KOPT-K1 (cell line): ENCODE results near the gene GRAMD1B.
"Not testable (repeated sequence)": the region's sequence is repeated elsewhere in the genome, so short reads cannot be mapped to it uniquely, and the experiment has no call there.

Experiments used
- H3K27ac ChIP-seq: fragments of 200-600 bp; sonication (generic); 2 replicates; pipeline ENCODE4 v1.5.1; 2016; ENCODE audit warnings: antibody characterized with exemption, mild to moderate bottlenecking, low read depth, low read length; ENCODE audit not compliant: poor library complexity, severe bottlenecking
- H3K36me3 ChIP-seq: fragments of 200-600 bp; sonication (generic); 2 replicates; pipeline ENCODE4 v1.5.1; 2017; ENCODE audit warnings: antibody characterized with exemption, mild to moderate bottlenecking, low read length, moderate library complexity; ENCODE audit not compliant: insufficient read depth
- H3K9me3 ChIP-seq: fragments of 200-600 bp; sonication (generic); 2 replicates; pipeline ENCODE4 v1.5.1; 2017; ENCODE audit warnings: antibody characterized with exemption, low read length, mild to moderate bottlenecking; ENCODE audit not compliant: insufficient read depth, poor library complexity, severe bottlenecking

Gene GRAMD1B

DNA sequence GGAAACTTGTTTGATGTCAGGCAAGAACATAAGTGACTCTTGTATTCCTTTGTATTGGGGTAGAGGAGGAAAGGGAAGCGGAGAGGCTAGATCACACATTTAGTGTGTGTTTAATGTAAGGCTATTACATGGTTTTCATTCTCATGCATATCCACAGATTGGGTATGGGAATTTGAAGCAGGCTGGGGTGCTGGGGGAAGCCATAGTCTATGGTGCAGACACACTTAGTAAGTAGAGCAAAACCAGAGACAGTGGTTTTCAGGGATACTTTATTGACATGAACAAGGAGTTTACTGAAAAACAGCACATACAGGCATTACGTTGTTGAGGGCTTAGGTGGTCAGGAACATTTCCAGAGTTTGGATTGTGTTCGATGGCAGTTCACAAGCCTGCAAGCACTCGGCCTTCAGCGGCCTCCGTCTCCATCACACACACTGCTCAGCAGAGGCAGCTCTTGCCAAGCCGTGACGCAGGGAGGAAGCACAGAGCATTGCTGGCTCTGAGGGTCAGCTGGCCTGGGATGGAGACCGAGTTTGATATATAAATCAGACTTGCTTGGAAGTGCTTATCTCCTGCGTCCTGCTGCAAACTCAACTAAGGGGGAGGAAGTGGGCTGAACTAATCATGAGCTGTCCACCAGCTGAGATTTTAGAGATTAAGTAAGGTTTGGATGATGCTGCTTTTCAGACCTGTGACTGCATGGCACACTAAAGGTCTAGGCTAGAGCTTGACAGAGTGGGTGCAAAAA is 199.0 kb downstream of the GRAMD1B start:
- Histone ChIP-seq H3K36me3 (no peaks in the 10 kb centered on the region), H3K27ac (no peak overlapping the region), H3K9me3 (no peaks in the 10 kb centered on the region)

GRCh38 chr11:123630126-123630608 is 200.1 kb downstream of the GRAMD1B start:
- Histone ChIP-seq H3K27ac (no peak overlapping the region), H3K36me3 (no peaks in the 10 kb centered on the region), H3K9me3 (no peaks in the 10 kb centered on the region)

- no peak overlapping the region for H3K27ac ChIP-seq
- no peaks in the 10 kb centered on the region for H3K9me3 ChIP-seq
- no peaks in the 10 kb centered on the region for H3K36me3 ChIP-seq
Observed at GRCh38 chr11:123640029-123640428, 210.0 kb downstream of the GRAMD1B start.

GRCh38 chr11:123640677-123641494 is 210.8 kb downstream of the GRAMD1B start:
- Histone ChIP-seq H3K36me3 (no peaks in the 10 kb centered on the region), H3K27ac (no peak overlapping the region)

DNA sequence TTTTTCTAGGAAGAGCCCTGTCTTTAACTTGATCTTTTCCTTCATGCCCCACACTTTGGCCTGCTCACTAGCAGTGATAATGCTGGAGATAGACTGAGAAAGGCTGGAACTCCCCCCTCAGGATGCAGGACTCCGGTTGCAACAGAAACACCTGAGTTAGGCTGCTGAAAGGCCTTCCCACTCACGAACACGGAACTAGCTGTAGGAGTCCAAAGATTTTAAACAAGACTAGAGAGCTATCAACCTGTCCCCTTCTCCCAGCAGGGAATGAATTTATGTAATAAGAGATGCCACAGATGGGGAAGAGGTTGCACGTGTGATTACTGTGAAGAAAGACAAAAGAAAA is 211.4 kb downstream of the GRAMD1B start:
- H3K9me3 ChIP-seq: no peaks in the 10 kb centered on the region
- H3K27ac ChIP-seq: no peak overlapping the region
- no peaks in the 10 kb centered on the region for H3K36me3 ChIP-seq

More at GRCh38 chr11:123640677-123641494, 210.8 kb downstream of the GRAMD1B start:
- no peaks in the 10 kb centered on the region for H3K9me3 ChIP-seq

DNA sequence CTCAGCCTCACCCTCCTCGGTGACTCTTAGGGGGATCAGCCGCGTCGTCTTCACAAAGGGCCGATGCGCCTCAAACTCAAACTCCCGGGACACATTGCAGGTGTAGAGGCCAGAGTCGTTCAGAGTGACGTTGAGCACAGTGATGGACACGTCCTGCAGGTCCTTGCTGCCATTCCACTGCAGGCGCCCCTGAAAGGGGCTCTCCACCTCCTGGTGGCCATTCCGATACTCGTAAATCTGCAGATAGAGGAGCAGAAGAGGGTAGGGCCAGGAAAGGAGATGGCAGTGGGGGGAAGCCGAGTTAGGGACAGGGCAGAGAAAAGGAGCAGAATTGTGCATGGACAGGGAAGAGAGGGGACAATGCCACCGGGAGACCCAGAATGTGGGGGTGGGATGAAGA is 212.4 kb downstream of the GRAMD1B start:
- Histone ChIP-seq H3K9me3 (no peaks in the 10 kb centered on the region), H3K36me3 (no peaks in the 10 kb centered on the region), H3K27ac (no peak overlapping the region)

DNA sequence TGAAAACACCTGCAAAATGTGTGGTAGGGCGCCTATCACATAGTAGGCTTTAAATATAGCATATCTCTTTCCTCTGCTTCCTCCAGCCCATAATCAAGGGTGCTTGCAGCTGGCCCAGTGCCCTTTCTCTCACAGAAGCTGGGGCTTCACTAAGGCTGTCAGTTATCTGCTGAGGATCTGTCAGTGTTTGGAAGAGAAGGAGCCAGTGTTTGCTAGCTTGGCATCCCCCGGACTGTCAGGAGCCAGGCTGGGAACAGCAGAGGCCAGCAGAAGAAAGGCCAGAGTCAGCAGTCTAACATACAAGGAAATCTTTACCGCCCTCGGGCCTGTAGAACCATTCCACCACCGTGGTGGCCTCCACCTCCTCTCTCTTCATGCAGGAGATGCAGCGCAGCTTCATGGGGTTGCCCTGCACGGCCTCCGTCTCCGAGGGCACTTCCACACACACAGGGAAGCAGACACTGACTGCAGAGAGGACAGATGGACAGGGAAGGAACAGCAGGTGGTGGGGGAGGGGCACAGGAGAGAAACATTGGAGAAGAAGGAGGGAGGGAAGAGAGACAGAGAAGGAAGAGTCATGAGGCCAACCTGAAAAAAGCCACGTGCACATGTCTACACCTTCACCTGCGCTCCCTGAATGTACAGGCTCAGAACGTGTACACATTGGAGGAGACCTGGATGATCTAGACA is 215.4 kb downstream of the GRAMD1B start:
- H3K9me3 ChIP-seq: no peaks in the 10 kb centered on the region
- no peaks in the 10 kb centered on the region for H3K36me3 ChIP-seq
- H3K27ac ChIP-seq: no peak overlapping the region

DNA sequence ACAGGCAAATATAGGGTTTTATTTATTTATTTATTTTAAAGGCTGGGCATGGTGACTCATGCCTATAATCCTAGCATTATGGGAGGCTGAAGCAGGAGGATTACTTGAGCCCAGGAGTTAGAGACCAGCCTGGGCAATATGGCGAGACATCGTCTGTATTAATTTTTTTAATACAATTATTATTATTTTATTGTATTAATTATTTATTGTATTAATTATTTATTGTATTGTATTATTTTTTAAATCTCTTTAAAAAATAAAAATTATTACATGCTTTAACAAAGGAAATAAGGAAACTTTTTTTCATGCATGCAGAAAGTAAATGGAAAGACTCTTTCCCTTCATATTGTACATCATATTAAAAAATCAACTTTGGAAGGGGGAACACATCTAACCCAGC is 220.8 kb downstream of the GRAMD1B start:
- Histone ChIP-seq H3K27ac (no peak overlapping the region), H3K9me3 (no peaks in the 10 kb centered on the region), H3K36me3 (no peaks in the 10 kb centered on the region)

DNA sequence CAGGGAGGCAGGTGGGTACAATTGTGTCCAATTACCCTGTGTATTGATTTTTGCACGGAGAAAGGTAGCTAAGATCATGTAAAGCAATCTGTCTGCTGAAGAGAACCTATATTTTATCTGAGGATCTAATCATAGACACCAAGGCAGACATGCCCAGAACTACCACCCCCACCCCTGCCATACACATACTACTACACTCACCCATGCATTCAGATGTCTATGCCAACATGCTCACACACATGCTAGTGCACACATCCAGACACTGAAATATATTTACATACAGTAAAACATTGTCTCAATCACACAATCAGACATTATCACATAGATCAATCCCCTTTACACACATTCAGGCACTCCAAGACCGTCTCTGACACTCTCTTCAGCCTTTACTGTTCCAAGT is 222.5 kb downstream of the GRAMD1B start:
- H3K27ac ChIP-seq: no peak overlapping the region
- H3K9me3 ChIP-seq: no peaks in the 10 kb centered on the region
- H3K36me3 ChIP-seq: no peaks in the 10 kb centered on the region

DNA sequence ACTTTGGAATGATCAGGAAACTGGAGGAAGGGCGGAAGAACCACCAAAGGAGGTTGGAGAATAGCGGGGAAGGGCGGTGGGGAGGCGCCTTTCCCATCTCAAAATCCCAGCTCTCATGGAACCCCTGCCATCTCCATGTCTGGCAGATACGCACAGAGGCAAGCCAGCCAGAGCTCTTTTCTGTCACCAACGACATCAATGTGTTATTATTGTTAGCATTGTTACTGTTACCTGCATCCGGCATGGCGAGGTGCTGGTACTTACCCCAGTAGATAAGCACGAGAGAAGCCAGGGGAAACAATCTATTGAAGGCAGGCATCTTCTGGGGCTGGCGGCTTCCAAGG is 223.4 kb downstream of the GRAMD1B start:
- H3K36me3 ChIP-seq: no peaks in the 10 kb centered on the region
- no peaks in the 10 kb centered on the region for H3K9me3 ChIP-seq
- H3K27ac ChIP-seq: no peak overlapping the region

DNA sequence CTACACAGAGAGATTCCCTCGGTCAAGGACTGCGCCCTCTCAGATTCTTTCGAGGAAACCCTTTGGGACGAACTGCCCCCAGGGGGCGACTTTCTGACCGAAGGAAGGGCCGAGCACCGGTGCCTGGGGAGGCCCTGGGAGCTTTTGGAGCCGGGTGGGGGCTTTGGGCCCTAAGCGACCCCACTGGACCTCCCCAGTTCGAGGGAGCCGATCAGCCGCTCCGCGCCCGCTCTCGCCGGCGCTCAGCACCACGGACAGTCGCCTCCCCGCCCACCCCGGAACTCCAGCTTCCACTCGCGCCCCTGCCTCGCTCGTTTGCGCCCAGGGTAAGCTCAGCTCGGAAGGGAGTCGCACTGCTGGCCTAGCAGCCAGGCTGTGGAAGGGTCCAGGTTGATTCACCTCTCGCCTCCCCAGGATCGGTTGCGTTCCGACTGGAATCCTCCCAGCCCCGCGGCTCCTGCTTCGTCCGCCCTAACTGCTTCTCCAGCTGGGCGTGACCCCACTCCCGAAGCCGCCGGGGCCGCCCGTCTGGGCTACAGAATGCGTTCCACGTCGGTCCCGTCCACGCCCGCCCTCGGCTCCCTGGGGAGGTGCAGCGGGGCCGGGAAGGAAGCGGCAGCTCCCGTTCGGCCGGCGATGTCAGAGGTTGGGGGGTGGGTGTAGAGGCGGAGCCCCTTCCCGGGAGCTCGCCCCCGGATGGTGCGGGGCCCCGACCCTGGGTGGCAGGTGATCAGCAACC is 223.9 kb downstream of the GRAMD1B start:
- Histone ChIP-seq H3K36me3 (no peaks in the 10 kb centered on the region), H3K9me3 (no peaks in the 10 kb centered on the region), H3K27ac (no peak overlapping the region)

DNA sequence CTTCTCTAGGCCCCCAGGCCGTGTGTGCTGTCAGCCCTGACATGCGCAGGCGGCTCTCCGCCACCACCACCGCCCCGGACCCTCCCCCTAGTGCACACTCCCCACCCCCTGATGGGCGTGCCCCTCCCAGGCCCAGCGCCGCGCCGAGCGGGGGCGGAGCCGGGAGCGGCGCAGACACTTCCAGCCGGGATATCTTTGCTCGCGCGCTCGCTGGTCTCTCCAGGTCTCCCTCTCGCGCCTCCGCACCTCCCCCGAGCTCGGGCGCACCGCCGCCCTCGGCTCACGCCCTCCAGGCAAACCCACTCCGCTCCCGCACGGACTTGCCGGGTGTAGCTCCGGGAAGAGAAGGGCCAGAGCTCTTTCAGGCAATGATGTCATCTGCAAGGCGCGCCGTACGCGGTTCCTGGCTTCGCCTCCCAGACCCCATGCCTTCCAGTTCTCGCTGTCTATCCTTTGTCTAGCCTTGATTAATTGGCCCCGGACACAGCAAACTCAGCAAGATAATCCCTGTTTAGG is 224.6 kb downstream of the GRAMD1B start, which contains the start of gene SCN3B:
SCN3B (minus strand) TSS at position 59 of the 516 bp plus-strand sequence. CDS start 823 bp downstream, outside the sequence.
- no peak within 1 kb of the TSS for H3K27ac ChIP-seq
- no peaks in the 10 kb centered on the region for H3K36me3 ChIP-seq
- no peaks in the 10 kb centered on the region for H3K9me3 ChIP-seq

DNA sequence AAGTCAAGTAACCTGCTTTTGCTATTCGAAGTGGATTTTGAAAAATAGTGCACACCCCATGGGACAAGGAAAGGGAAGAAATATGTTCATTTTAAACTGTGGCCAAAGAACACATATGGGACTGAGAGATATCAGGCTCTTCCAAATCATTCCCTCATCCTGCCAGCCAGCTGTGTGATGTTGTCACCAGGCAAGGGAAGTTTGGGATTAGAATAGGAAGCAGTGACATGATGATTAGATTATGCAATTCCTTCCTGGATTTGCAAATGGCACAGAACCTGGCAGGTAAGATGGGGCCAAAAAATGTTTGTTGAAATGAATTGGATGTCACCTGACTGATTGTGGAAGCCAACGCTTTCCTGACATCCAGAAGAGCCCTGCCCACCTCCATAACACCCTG is 229.2 kb downstream of the GRAMD1B start:
- H3K9me3 ChIP-seq: peaks cover 2% of the 10 kb centered on the region
- H3K27ac ChIP-seq: no peak overlapping the region
- H3K36me3 ChIP-seq: no peaks in the 10 kb centered on the region

DNA sequence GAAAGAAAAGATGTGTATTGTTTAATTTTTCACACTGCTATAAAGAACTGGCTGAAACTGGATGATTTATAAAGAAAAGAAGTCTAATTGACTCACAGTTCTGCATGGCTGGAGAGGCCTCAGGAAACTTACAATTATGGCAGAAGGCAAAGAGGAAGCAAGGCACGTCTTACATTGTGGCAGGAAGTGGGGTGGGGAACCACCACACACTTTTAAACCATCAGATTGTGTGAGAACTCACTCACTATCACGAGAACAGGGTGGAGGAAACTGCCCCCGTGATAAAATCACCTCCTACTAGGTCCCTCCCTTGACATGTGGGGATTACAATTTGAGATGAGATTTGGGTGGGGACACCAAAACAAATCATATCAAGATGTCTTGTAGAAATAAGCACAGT is 229.9 kb downstream of the GRAMD1B start:
- not testable (repeated sequence) for H3K9me3 ChIP-seq, H3K27ac ChIP-seq, H3K36me3 ChIP-seq
